ENCODE measurements around the gene PALS2.

Gene PALS2

GRCh38 chr7:24595671-24596418 lies 22.6 kb downstream of the PALS2 start:
- DNase-seq, result no peak

GRCh38 chr7:24597014-24597413 lies 23.8 kb downstream of the PALS2 start:
- DNase-seq, result no peak

- no peak for DNase-seq
Measured at GRCh38 chr7:24601600-24601999, 28.3 kb downstream of the PALS2 start.

- DNase-seq, result no peak
Measured at GRCh38 chr7:24602860-24603456, 29.7 kb downstream of the PALS2 start.

- DNase-seq, result no peak
Measured at GRCh38 chr7:24604630-24605029, 31.4 kb downstream of the PALS2 start.

- no peak for DNase-seq
Measured at GRCh38 chr7:24608504-24608903, 35.3 kb downstream of the PALS2 start.

GRCh38 chr7:24609059-24609458 lies 35.8 kb downstream of the PALS2 start:
- no peak for DNase-seq

- no peak for DNase-seq
Measured at GRCh38 chr7:24609570-24609969, 36.3 kb downstream of the PALS2 start.

- no peak for DNase-seq
Measured at GRCh38 chr7:24611130-24611529, 37.9 kb downstream of the PALS2 start.

- no peak for DNase-seq
Measured at GRCh38 chr7:24617957-24618616, 44.8 kb downstream of the PALS2 start.

- no peak for DNase-seq
Measured at GRCh38 chr7:24619978-24620377, 46.7 kb downstream of the PALS2 start.

- no peak for DNase-seq
Measured at GRCh38 chr7:24622646-24623182, 49.5 kb downstream of the PALS2 start.

All from 8988T (cell line).